ENCODE results near the gene SLC2A4. TPM values are rescaled to one million over a fixed set of nuclear protein-coding genes. Genes with fewer than 3 reads are reported as not detected.

Gene SLC2A4
- total RNA-seq, 1 donor, result under 0.01 TPM

DNA sequence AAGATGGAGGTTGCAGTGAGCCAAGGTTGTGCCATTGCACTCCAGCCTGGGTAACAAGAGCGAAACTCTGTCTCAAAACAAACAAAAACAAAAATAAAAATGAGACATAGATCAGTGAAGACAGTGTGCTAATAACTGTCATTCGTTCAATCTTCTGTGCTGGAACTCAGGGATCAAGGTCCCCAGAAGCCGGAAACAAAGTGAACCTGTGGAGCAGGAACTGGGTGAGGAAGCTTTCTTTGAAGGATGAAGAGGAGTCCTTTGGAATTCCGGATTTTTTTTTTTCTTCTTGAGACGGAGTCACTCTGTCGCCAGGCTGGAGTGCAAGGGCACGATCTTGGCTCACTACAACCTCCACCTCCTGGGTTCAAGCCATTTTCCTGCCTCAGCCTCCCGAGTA, 2.1 kb upstream of the SLC2A4 start:
- Histone ChIP-seq H3K9me3 (ENCODE audit: low read depth, low read length) (no peaks in the 10 kb centered on the region), H2AFZ (ENCODE audit: low read length) (no peak overlapping the region)
- TF ChIP-seq, protein P1, sequence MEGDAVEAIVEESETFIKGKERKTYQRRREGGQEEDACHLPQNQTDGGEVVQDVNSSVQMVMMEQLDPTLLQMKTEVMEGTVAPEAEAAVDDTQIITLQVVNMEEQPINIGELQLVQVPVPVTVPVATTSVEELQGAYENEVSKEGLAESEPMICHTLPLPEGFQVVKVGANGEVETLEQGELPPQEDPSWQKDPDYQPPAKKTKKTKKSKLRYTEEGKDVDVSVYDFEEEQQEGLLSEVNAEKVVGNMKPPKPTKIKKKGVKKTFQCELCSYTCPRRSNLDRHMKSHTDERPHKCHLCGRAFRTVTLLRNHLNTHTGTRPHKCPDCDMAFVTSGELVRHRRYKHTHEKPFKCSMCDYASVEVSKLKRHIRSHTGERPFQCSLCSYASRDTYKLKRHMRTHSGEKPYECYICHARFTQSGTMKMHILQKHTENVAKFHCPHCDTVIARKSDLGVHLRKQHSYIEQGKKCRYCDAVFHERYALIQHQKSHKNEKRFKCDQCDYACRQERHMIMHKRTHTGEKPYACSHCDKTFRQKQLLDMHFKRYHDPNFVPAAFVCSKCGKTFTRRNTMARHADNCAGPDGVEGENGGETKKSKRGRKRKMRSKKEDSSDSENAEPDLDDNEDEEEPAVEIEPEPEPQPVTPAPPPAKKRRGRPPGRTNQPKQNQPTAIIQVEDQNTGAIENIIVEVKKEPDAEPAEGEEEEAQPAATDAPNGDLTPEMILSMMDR (IDR thresholded peaks at IDR 0.05; ENCODE audit: extremely low read depth, low read depth, low read length), result no peak

DNA sequence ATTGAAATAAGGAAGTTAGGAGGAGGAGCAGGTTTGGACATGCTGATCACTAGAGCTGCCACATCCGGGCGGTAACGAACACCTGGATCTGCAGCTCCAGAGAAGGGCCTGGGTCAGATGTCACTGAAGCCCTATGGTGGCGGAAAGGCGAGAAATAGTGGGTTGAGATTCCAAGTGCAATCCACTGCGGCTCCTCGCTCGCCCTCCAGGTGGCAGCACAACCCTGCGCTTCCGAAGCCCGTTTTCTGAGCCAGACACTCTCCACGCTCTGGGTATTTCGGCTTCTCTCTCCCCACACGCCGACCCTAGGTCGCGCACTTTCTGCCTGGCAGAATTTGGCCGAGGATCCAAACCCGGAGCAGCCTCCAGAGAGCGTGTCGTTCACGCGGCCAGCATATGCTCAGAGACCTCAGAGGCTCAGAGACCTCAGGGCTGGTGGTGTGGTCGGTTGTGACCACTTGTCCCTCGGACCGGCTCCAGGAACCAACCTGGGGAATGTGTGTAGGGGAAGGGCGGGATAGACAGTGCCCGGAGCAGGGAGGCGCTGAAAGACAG, 922 bp upstream of the SLC2A4 start:
- Histone ChIP-seq H3K4me3 (ENCODE audit: insufficient read depth, low read length) (peak overlapping the region; percentile 65), H4K20me1 (ENCODE audit: insufficient read depth, low read length) (no peaks in the 10 kb centered on the region), H3K27ac (ENCODE audit: low read depth, low read length) (peak overlapping the region; percentile 67), H3K4me1 (ENCODE audit: insufficient read depth, low read length) (peaks cover 9% of the 10 kb centered on the region), H3K4me2 (ENCODE audit: insufficient read depth, low read length) (peak overlapping the region; percentile 85), H3K27me3 (ENCODE audit: insufficient read depth, low read length) (peaks cover 37% of the 10 kb centered on the region), H3K36me3 (ENCODE audit: insufficient read depth, low read length) (no peaks in the 10 kb centered on the region), H3K79me2 (ENCODE audit: insufficient read depth, low read length) (no peaks in the 10 kb centered on the region), H2AFZ (ENCODE audit: low read length) (peak overlapping the region; percentile 53), H3K9me3 (ENCODE audit: low read depth, low read length) (no peaks in the 10 kb centered on the region)
- TF ChIP-seq, protein P1 (IDR thresholded peaks at IDR 0.05; ENCODE audit: extremely low read depth, low read depth, low read length), result peak; percentile 91
- DNase-seq (ENCODE audit: insufficient read length, low spot score, missing footprints), result peak; percentile 98

More for the DNA sequence above, 2.1 kb upstream of the SLC2A4 start:
- H3K4me1 ChIP-seq (ENCODE audit: insufficient read depth, low read length), result peaks cover 9% of the 10 kb centered on the region
- H3K36me3 ChIP-seq (ENCODE audit: insufficient read depth, low read length), result no peaks in the 10 kb centered on the region
- no peak overlapping the region for H3K27ac ChIP-seq (ENCODE audit: low read depth, low read length)
- no peak overlapping the region for H3K4me2 ChIP-seq (ENCODE audit: insufficient read depth, low read length)
- no peaks in the 10 kb centered on the region for H3K79me2 ChIP-seq (ENCODE audit: insufficient read depth, low read length)
- H4K20me1 ChIP-seq (ENCODE audit: insufficient read depth, low read length), result no peaks in the 10 kb centered on the region
- DNase-seq (ENCODE audit: insufficient read length, low spot score, missing footprints), result no peak
- no peak overlapping the region for H3K4me3 ChIP-seq (ENCODE audit: insufficient read depth, low read length)
- H3K27me3 ChIP-seq (ENCODE audit: insufficient read depth, low read length), result peaks cover 30% of the 10 kb centered on the region

DNA sequence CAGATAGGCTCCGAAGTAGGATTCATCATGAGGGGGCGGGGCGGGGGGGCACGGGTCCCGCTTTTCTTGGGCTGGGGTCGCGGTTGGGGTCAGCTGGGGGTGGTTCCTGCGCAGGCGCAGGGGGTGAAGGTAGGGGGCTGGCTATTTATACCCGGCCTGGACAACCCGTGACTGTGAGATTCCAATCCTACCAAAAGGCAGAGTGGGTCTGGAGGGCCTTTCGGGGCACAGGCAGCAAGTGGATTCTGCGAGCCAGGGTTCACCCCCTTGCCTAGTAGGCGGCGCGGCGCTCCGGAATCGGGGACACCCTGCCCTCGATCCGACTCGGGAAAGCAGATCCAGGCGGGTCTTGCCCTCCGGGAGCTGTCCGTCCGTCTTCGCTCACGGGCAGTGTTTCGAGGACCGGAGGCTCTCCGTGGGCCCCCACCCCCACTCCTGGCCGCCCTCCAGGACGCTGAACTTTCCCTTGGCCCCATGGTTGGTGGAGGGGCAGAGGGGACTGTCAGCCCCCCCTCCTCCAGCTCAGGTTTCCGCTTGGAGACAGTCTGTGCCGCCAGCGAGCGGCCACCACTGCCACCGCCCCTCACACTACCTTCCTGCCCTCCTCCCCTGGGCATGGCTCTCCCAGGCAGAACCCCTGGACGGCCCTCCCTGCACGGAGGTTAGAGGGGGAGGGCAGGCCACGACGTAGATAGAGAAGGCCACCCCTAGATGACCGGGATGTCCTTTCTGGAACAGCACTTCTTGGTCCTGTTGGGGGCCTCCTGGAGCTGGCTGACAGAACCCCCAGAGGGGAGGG, 634 bp downstream of the SLC2A4 start:
- peaks cover 37% of the 10 kb centered on the region for H3K27me3 ChIP-seq (ENCODE audit: insufficient read depth, low read length)
- H3K27ac ChIP-seq (ENCODE audit: low read depth, low read length), result no peak overlapping the region
- H3K4me2 ChIP-seq (ENCODE audit: insufficient read depth, low read length), result peak overlapping the region; percentile 85
- TF ChIP-seq, protein P1 (IDR thresholded peaks at IDR 0.05; ENCODE audit: extremely low read depth, low read depth, low read length), result no peak
- no peaks in the 10 kb centered on the region for H3K79me2 ChIP-seq (ENCODE audit: insufficient read depth, low read length)
- H3K36me3 ChIP-seq (ENCODE audit: insufficient read depth, low read length), result no peaks in the 10 kb centered on the region
- no peaks in the 10 kb centered on the region for H4K20me1 ChIP-seq (ENCODE audit: insufficient read depth, low read length)
- peaks cover 9% of the 10 kb centered on the region for H3K4me1 ChIP-seq (ENCODE audit: insufficient read depth, low read length)
- peak overlapping the region; percentile 65 for H3K4me3 ChIP-seq (ENCODE audit: insufficient read depth, low read length)
- DNase-seq (ENCODE audit: insufficient read length, low spot score, missing footprints), result peak; percentile 72
- H2AFZ ChIP-seq (ENCODE audit: low read length), result no peak overlapping the region
- no peaks in the 10 kb centered on the region for H3K9me3 ChIP-seq (ENCODE audit: low read depth, low read length)

DNA sequence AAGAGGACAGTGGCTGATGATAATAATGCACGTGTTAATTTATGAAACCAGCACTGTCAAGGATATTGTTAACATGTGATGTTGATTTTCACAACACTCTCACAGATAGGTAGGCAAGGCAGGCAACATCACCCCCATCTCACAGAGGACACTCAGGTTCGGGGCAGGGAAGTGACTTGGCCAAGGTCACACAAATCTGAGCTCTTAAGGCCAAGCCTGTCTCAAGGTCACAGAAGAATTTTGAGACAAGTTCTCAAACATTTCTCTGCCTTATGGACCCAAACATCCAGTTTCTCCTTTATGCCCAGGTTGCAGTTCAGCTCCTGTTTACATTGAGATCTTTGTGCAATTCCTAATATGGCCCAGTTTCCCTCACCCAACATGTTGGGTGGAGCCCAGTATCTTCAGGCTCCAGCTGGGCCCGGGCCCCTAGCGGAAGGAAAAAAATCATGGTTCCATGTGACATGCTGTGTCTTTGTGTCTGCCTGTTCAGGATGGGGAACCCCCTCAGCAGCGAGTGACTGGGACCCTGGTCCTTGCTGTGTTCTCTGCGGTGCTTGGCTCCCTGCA, 1.3 kb downstream of the SLC2A4 start:
- TF ChIP-seq, protein P1 (IDR thresholded peaks at IDR 0.05; ENCODE audit: extremely low read depth, low read depth, low read length), result no peak
- H3K4me1 ChIP-seq (ENCODE audit: insufficient read depth, low read length), result peaks cover 9% of the 10 kb centered on the region
- H3K9me3 ChIP-seq (ENCODE audit: low read depth, low read length), result no peaks in the 10 kb centered on the region
- no peak overlapping the region for H2AFZ ChIP-seq (ENCODE audit: low read length)
- DNase-seq (ENCODE audit: insufficient read length, low spot score, missing footprints), result peak; percentile 72
- no peaks in the 10 kb centered on the region for H3K79me2 ChIP-seq (ENCODE audit: insufficient read depth, low read length)
- H3K36me3 ChIP-seq (ENCODE audit: insufficient read depth, low read length), result no peaks in the 10 kb centered on the region
- no peak overlapping the region for H3K4me3 ChIP-seq (ENCODE audit: insufficient read depth, low read length)
- H3K27me3 ChIP-seq (ENCODE audit: insufficient read depth, low read length), result peaks cover 44% of the 10 kb centered on the region
- H3K27ac ChIP-seq (ENCODE audit: low read depth, low read length), result no peak overlapping the region
- H4K20me1 ChIP-seq (ENCODE audit: insufficient read depth, low read length), result no peaks in the 10 kb centered on the region
- H3K4me2 ChIP-seq (ENCODE audit: insufficient read depth, low read length), result no peak overlapping the region
